ENCODE measurements around the gene CBARP.
"Not testable (repeated sequence)": the region's sequence is repeated elsewhere in the genome, so short reads cannot be mapped to it uniquely, and the experiment has no call there.

The CBARP gene

DNA sequence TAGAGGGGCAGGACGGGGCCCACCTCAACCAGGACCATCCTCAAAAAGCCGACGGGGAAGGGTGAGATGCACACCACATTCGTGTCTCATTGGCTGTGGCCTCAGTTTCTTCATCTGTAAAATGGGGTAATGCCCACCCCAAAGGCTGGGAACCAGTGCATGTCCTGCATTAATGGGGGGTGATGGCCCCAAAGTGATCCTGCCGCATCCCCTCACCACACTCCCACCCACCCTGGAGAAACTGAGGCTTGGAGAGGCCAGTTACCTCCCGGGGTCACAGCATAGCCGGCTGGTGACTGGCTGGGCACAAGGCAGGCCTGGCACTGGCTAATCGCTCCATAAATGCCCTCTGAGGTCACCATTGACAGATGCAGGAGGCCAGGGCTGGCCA, 9.9 kb upstream of the CBARP start:
- H3K4me3 ChIP-seq, result no peak overlapping the region
- TF ChIP-seq EZH2 (IDR thresholded peaks at IDR 0.05), result no peak
- no peak for TF ChIP-seq FOXP2 (optimal IDR thresholded peaks at IDR 0.05; ENCODE audit: control extremely low read depth, extremely low read length, insufficient read depth)
- no peak for TF ChIP-seq POLR2AphosphoS5 (IDR thresholded peaks at IDR 0.05; ENCODE audit: borderline replicate concordance, low read depth, low read length)
- H3K27ac ChIP-seq, result no peak overlapping the region
- no peak for DNase-seq (ENCODE audit: low read depth, low spot score)
- no peaks in the 10 kb centered on the region for H3K9me3 ChIP-seq (ENCODE audit: low read depth, low read length)
- no peak overlapping the region for H3K9ac ChIP-seq (ENCODE audit: insufficient read length)
- H3K36me3 ChIP-seq (ENCODE audit: insufficient read depth, low read length), result peaks cover 15% of the 10 kb centered on the region

DNA sequence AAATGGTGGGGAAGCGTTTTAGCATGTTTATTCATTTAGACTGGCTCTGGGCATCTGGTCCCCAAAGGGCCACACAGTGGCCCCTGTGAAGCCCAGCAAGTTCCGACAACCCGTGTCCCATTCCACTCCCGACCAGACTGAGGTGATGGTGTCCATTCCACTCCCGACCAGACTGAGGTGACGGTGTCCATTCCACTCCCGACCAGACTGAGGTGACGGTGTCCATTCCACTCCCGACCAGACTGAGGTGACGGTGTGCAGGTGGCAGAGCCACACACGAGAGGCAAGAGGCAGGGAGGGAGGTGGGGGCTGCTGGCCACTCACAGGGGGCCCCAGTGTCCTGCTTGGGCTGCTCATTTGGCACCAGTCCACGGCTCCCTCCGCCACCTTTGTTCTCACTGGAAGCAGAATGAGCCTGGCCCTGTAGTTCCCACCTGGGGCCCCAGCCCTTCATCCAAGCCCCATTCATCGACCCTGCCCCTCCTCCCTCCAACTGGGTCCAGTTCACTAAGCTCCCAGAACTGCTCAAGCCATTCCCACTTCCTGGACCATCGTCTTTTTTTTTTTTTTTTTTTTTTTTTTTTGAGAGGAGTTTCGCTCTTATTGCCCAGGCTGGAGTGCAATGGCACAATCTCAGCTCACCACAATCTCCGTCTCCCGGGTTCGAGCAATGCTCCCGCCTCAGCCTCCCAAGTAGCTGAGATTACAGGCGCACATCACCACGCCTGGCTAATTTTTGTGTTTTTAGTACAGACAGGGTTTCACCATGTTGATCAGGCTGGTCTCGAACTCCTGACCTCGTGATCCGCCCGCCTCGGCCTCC, 8.7 kb upstream of the CBARP start:
- not testable (repeated sequence) for DNase-seq (ENCODE audit: low read depth, low spot score); H3K9me3 ChIP-seq (ENCODE audit: low read depth, low read length); H3K4me3 ChIP-seq; H3K9ac ChIP-seq (ENCODE audit: insufficient read length); H3K36me3 ChIP-seq (ENCODE audit: insufficient read depth, low read length)
- H3K27ac ChIP-seq, result peak overlapping the region; percentile 36; the same call in 1 of the 2 replicates

- H3K9ac ChIP-seq (ENCODE audit: insufficient read length), result no peak overlapping the region
Measured at GRCh38 chr19:1245494-1246264, 7.9 kb upstream of the CBARP start.

DNA sequence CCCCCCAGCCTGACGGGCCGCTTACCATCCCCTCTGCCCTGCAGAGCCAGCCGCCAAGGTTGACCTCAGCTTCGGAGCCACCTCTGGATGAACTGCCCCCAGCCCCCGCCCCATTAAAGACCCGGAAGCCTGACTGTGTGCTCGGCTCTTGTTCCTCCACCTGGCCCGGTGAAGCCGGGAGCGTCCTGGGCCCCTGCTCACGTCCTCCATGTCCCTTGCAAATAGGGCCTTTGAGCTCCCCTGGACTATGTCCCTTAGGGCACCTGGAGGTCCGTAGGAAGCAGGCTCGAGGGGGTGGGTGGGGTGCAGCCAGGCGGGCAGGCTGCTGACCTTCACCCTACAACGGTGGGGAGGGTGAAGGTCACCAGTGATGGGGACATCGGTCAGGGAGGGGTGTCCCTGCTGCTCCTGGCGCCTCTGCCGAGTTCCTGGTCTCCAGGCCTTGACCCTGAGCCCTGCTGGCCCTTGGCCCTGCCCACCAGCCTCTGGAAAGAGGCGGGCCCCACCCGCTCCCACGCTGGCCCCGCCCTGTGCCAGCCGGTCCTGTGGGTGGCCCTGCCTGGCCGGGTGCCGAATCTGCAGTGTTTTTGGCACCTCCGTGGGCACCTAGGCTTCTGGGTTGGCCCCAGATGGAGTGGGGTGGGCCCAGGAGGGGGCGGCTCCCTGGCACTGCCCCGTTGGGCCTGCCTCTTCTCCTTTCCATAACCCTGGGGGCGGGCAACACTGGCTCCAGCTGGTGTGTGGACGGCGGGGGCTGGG, 7.1 kb upstream of the CBARP start:
- no peak for DNase-seq (ENCODE audit: low read depth, low spot score)
- TF ChIP-seq FOXP2 (optimal IDR thresholded peaks at IDR 0.05; ENCODE audit: control extremely low read depth, extremely low read length, insufficient read depth) (no peak), POLR2AphosphoS5 (IDR thresholded peaks at IDR 0.05; ENCODE audit: borderline replicate concordance, low read depth, low read length) (0 out of 2 replicates have a peak, but pooled peaks have one; percentile 1), EZH2 (IDR thresholded peaks at IDR 0.05) (no peak)
- no peak overlapping the region for H3K4me3 ChIP-seq
- no peaks in the 10 kb centered on the region for H3K36me3 ChIP-seq (ENCODE audit: insufficient read depth, low read length)
- H3K9ac ChIP-seq (ENCODE audit: insufficient read length), result no peak overlapping the region
- no peaks in the 10 kb centered on the region for H3K9me3 ChIP-seq (ENCODE audit: low read depth, low read length)
- H3K27ac ChIP-seq, result 0 out of 2 replicates have a peak overlapping the region, but pooled peaks have one; percentile 4

More at GRCh38 chr19:1245494-1246264, 7.9 kb upstream of the CBARP start:
- peak overlapping the region; percentile 36; the same call in 1 of the 2 replicates for H3K27ac ChIP-seq
- TF ChIP-seq EZH2 (IDR thresholded peaks at IDR 0.05), result no peak
- no peak for TF ChIP-seq FOXP2 (optimal IDR thresholded peaks at IDR 0.05; ENCODE audit: control extremely low read depth, extremely low read length, insufficient read depth)
- TF ChIP-seq POLR2AphosphoS5 (IDR thresholded peaks at IDR 0.05; ENCODE audit: borderline replicate concordance, low read depth, low read length), result no peak
- DNase-seq (ENCODE audit: low read depth, low spot score), result no peak
- no peak overlapping the region for H3K4me3 ChIP-seq
- no peaks in the 10 kb centered on the region for H3K36me3 ChIP-seq (ENCODE audit: insufficient read depth, low read length)
- H3K9me3 ChIP-seq (ENCODE audit: low read depth, low read length), result no peaks in the 10 kb centered on the region

- DNase-seq (ENCODE audit: low read depth, low spot score), result no peak
- TF ChIP-seq POLR2AphosphoS5 (IDR thresholded peaks at IDR 0.05; ENCODE audit: borderline replicate concordance, low read depth, low read length) (peak; percentile 22; the same call in 1 of the 2 replicates), EZH2 (IDR thresholded peaks at IDR 0.05) (no peak), FOXP2 (optimal IDR thresholded peaks at IDR 0.05; ENCODE audit: control extremely low read depth, extremely low read length, insufficient read depth) (no peak)
- no peaks in the 10 kb centered on the region for H3K9me3 ChIP-seq (ENCODE audit: low read depth, low read length)
- H3K27ac ChIP-seq, result 0 out of 2 replicates have a peak overlapping the region, but pooled peaks have one; percentile 11
- no peaks in the 10 kb centered on the region for H3K36me3 ChIP-seq (ENCODE audit: insufficient read depth, low read length)
- H3K4me3 ChIP-seq, result no peak overlapping the region
- no peak overlapping the region for H3K9ac ChIP-seq (ENCODE audit: insufficient read length)
Measured at GRCh38 chr19:1243768-1244692, 6.2 kb upstream of the CBARP start.

- Histone ChIP-seq H3K4me3 (peak within 1 kb of the TSS; percentile 81), H3K36me3 (ENCODE audit: insufficient read depth, low read length) (no peaks in the 10 kb centered on the region), H3K9me3 (ENCODE audit: low read depth, low read length) (no peaks in the 10 kb centered on the region), H3K27ac (0 out of 2 replicates have a peak within 1 kb of the TSS, but pooled peaks have one; percentile 29), H3K9ac (ENCODE audit: insufficient read length) (peak within 1 kb of the TSS; percentile 94)
- TF ChIP-seq FOXP2 (optimal IDR thresholded peaks at IDR 0.05; ENCODE audit: control extremely low read depth, extremely low read length, insufficient read depth), result no peak
- TF ChIP-seq POLR2AphosphoS5 (IDR thresholded peaks at IDR 0.05; ENCODE audit: borderline replicate concordance, low read depth, low read length), result peak; percentile 55; the same call in 1 of the 2 replicates
- no peak for DNase-seq (ENCODE audit: low read depth, low spot score)
Measured at GRCh38 chr19:1241417-1242095, 3.8 kb upstream of the CBARP start, which contains the start of gene ATP5F1D. ATP5F1D (plus strand) TSS chr19:1241751; CDS start chr19:1241851, 100 bp downstream.

- Histone ChIP-seq H3K4me3 (peak overlapping the region; percentile 81), H3K27ac (no peak overlapping the region), H3K36me3 (ENCODE audit: insufficient read depth, low read length) (no peaks in the 10 kb centered on the region), H3K9ac (ENCODE audit: insufficient read length) (peak overlapping the region; percentile 11), H3K9me3 (ENCODE audit: low read depth, low read length) (no peaks in the 10 kb centered on the region)
- no peak for DNase-seq (ENCODE audit: low read depth, low spot score)
- TF ChIP-seq FOXP2 (optimal IDR thresholded peaks at IDR 0.05; ENCODE audit: control extremely low read depth, extremely low read length, insufficient read depth) (no peak), EZH2 (IDR thresholded peaks at IDR 0.05) (no peak), POLR2AphosphoS5 (IDR thresholded peaks at IDR 0.05; ENCODE audit: borderline replicate concordance, low read depth, low read length) (no peak)
Measured at GRCh38 chr19:1240925-1241324, 3.1 kb upstream of the CBARP start.
